Skeletal muscle satellite cell (primary cell): ENCODE measurements around the gene HNMT.

Experiments used
- H3K27me3 ChIP-seq: 2 replicates; pipeline ENCODE4 v1.7.0; 2013; ENCODE audit warnings: low read length; ENCODE audit not compliant: control insufficient read depth, insufficient read depth
- H3K36me3 ChIP-seq: 2 replicates; pipeline ENCODE4 v1.7.0; 2013; ENCODE audit warnings: mild to moderate bottlenecking, control low read depth, low read length; ENCODE audit not compliant: insufficient read depth
- H3K4me1 ChIP-seq: 2 replicates; pipeline ENCODE4 v1.7.0; 2013; ENCODE audit warnings: low read length; ENCODE audit not compliant: control insufficient read depth, insufficient read depth
- H3K4me2 ChIP-seq: 2 replicates; pipeline ENCODE4 v1.7.0; 2013; ENCODE audit warnings: mild to moderate bottlenecking, low read length
- H3K4me3 ChIP-seq: 2 replicates; pipeline ENCODE4 v1.7.0; 2013; ENCODE audit warnings: low read length
- H3K9ac ChIP-seq: 2 replicates; pipeline ENCODE4 v1.7.0; 2013; ENCODE audit warnings: mild to moderate bottlenecking, low read depth, low read length, moderate library complexity
- H3K9me3 ChIP-seq: replicated peaks from 2 replicates; pipeline ENCODE4 v1.7.0; 2013; ENCODE audit warnings: mild to moderate bottlenecking, control low read depth, low read length

The HNMT gene

GRCh38 chr2:137947728-137948336, 16.4 kb upstream of the HNMT start:
- H3K9me3 ChIP-seq = no peaks in the 10 kb centered on the region

GRCh38 chr2:137948894-137949293, 15.4 kb upstream of the HNMT start:
- no peak overlapping the region for H3K4me3 ChIP-seq
- no peak overlapping the region for H3K9ac ChIP-seq
- no peaks in the 10 kb centered on the region for H3K36me3 ChIP-seq
- H3K27me3 ChIP-seq = no peaks in the 10 kb centered on the region
- peaks cover 16% of the 10 kb centered on the region for H3K4me1 ChIP-seq
- no peak overlapping the region for H3K4me2 ChIP-seq
- H3K9me3 ChIP-seq = no peaks in the 10 kb centered on the region

More at GRCh38 chr2:137947728-137948336, 16.4 kb upstream of the HNMT start:
- Histone ChIP-seq H3K4me2 (no peak overlapping the region), H3K4me1 (peaks cover 11% of the 10 kb centered on the region), H3K4me3 (no peak overlapping the region), H3K36me3 (no peaks in the 10 kb centered on the region), H3K27me3 (no peaks in the 10 kb centered on the region), H3K9ac (no peak overlapping the region)

- no peaks in the 10 kb centered on the region for H3K27me3 ChIP-seq
- H3K4me2 ChIP-seq = no peak overlapping the region
- H3K9ac ChIP-seq = no peak overlapping the region
- peaks cover 16% of the 10 kb centered on the region for H3K4me1 ChIP-seq
- no peaks in the 10 kb centered on the region for H3K36me3 ChIP-seq
- no peak overlapping the region for H3K4me3 ChIP-seq
- no peaks in the 10 kb centered on the region for H3K9me3 ChIP-seq
Observed at GRCh38 chr2:137950238-137950637, 14.0 kb upstream of the HNMT start.

GRCh38 chr2:137951586-137951985, 12.7 kb upstream of the HNMT start:
- H3K27me3 ChIP-seq = no peaks in the 10 kb centered on the region
- H3K9ac ChIP-seq = no peak overlapping the region
- H3K4me3 ChIP-seq = no peak overlapping the region
- H3K4me2 ChIP-seq = peak overlapping the region; percentile 77
- H3K9me3 ChIP-seq = no peaks in the 10 kb centered on the region
- H3K4me1 ChIP-seq = peaks cover 20% of the 10 kb centered on the region
- H3K36me3 ChIP-seq = no peaks in the 10 kb centered on the region

- H3K9me3 ChIP-seq = no peaks in the 10 kb centered on the region
- no peaks in the 10 kb centered on the region for H3K36me3 ChIP-seq
- H3K27me3 ChIP-seq = no peaks in the 10 kb centered on the region
- peak overlapping the region; percentile 77 for H3K4me2 ChIP-seq
- H3K9ac ChIP-seq = peak overlapping the region; percentile 36
- H3K4me1 ChIP-seq = peaks cover 30% of the 10 kb centered on the region
- peak overlapping the region; percentile 58 for H3K4me3 ChIP-seq
Observed at GRCh38 chr2:137952586-137953129, 11.6 kb upstream of the HNMT start.

GRCh38 chr2:137955536-137955935, 8.7 kb upstream of the HNMT start:
- Histone ChIP-seq H3K9ac (no peak overlapping the region), H3K36me3 (no peaks in the 10 kb centered on the region), H3K4me2 (no peak overlapping the region), H3K9me3 (no peaks in the 10 kb centered on the region), H3K4me3 (no peak overlapping the region), H3K27me3 (no peaks in the 10 kb centered on the region), H3K4me1 (peaks cover 37% of the 10 kb centered on the region)

GRCh38 chr2:137957033-137957432, 7.2 kb upstream of the HNMT start:
- Histone ChIP-seq H3K4me2 (peak overlapping the region; percentile 23), H3K27me3 (no peaks in the 10 kb centered on the region), H3K4me1 (peaks cover 29% of the 10 kb centered on the region), H3K9me3 (no peaks in the 10 kb centered on the region), H3K4me3 (no peak overlapping the region), H3K36me3 (no peaks in the 10 kb centered on the region), H3K9ac (peak overlapping the region; percentile 11)

GRCh38 chr2:137959166-137959565, 5.1 kb upstream of the HNMT start:
- no peaks in the 10 kb centered on the region for H3K9me3 ChIP-seq
- H3K4me3 ChIP-seq = no peak overlapping the region
- H3K27me3 ChIP-seq = no peaks in the 10 kb centered on the region
- H3K4me1 ChIP-seq = peaks cover 29% of the 10 kb centered on the region
- H3K36me3 ChIP-seq = no peaks in the 10 kb centered on the region
- no peak overlapping the region for H3K9ac ChIP-seq
- no peak overlapping the region for H3K4me2 ChIP-seq

GRCh38 chr2:137960223-137960622, 4.0 kb upstream of the HNMT start:
- Histone ChIP-seq H3K4me3 (no peak overlapping the region), H3K4me1 (peaks cover 38% of the 10 kb centered on the region), H3K4me2 (no peak overlapping the region), H3K36me3 (no peaks in the 10 kb centered on the region), H3K9ac (no peak overlapping the region), H3K9me3 (no peaks in the 10 kb centered on the region), H3K27me3 (no peaks in the 10 kb centered on the region)

GRCh38 chr2:137961602-137962001, 2.7 kb upstream of the HNMT start:
- no peaks in the 10 kb centered on the region for H3K36me3 ChIP-seq
- peaks cover 34% of the 10 kb centered on the region for H3K4me1 ChIP-seq
- H3K4me3 ChIP-seq = no peak overlapping the region
- H3K4me2 ChIP-seq = no peak overlapping the region
- no peaks in the 10 kb centered on the region for H3K27me3 ChIP-seq
- no peak overlapping the region for H3K9ac ChIP-seq
- no peaks in the 10 kb centered on the region for H3K9me3 ChIP-seq

- Histone ChIP-seq H3K4me1 (peaks cover 26% of the 10 kb centered on the region), H3K4me2 (peak overlapping the region; percentile 84), H3K36me3 (no peaks in the 10 kb centered on the region), H3K9ac (peak overlapping the region; percentile 78), H3K4me3 (peak overlapping the region; percentile 72), H3K27me3 (no peaks in the 10 kb centered on the region), H3K9me3 (no peaks in the 10 kb centered on the region)
Observed at GRCh38 chr2:137963535-137964065, 673 bp upstream of the HNMT start.
